Gastroesophageal sphincter (tissue), 4 donors: ENCODE results near the gene PCDH9. TPM values are rescaled to one million over a fixed set of nuclear protein-coding genes. Genes with fewer than 3 reads are reported as not detected.

Source experiments
- ATAC-seq: fragments of 150-250 bp; one replicate; pipeline ENCODE4 v1.9.1; 2016; ENCODE audit warnings: mild to moderate bottlenecking, moderate library complexity
- H3K27ac ChIP-seq, 4 donors: fragments of 200-600 bp; sonication (generic) in 3 of 4; 1 replicate in 3 of 4; 2 replicates in 1 of 4; pipeline ENCODE4 v1.5.1; 2016 to 2019
- H3K27me3 ChIP-seq: fragments of 200-600 bp; sonication (generic); one replicate; pipeline ENCODE4 v1.5.1; 2019
- H3K36me3 ChIP-seq, 2 donors: fragments of 200-600 bp; sonication (generic); one replicate each; pipeline ENCODE4 v1.5.1; 2019; ENCODE audit warnings: control low read depth in 1 of 2
- H3K4me1 ChIP-seq, 3 donors: fragments of 200-600 bp; sonication (generic); 1 replicate in 2 of 3; 2 replicates in 1 of 3; pipeline ENCODE4 v1.5.1; 2016 to 2019; ENCODE audit warnings: control low read depth in 2 of 3
- H3K4me3 ChIP-seq, 2 donors: fragments of 200-600 bp; sonication (generic); one replicate each; pipeline ENCODE4 v1.5.1; 2019; ENCODE audit warnings: mild to moderate bottlenecking in 1 of 2, moderate library complexity in 1 of 2
- H3K9me3 ChIP-seq, 3 donors: fragments of 200-600 bp; sonication (generic); one replicate each; pipeline ENCODE4 v1.5.1; 2017 to 2019; ENCODE audit warnings: control low read depth in 2 of 3
- EP300 ChIP-seq: sonication (generic); formaldehyde crosslinking; IDR thresholded peaks from one replicate; pipeline ENCODE4 v1.6.1; 2017; ENCODE audit warnings: antibody characterized with exemption, mild to moderate bottlenecking
- POLR2A ChIP-seq, 2 donors: fragments of 450-650 bp; IDR thresholded peaks; one replicate each; pipeline ENCODE4 v1.6.1; 2017; ENCODE audit warnings: antibody characterized with exemption in 2 of 2, mild to moderate bottlenecking in 2 of 2, moderate library complexity in 1 of 2
- POLR2AphosphoS5 ChIP-seq: sonication (generic); formaldehyde crosslinking; IDR thresholded peaks from one replicate; pipeline ENCODE4 v1.6.1; 2017; ENCODE audit warnings: antibody characterized with exemption
- WGBS, 2 donors: methylation state at CpG; one replicate each; pipeline ENCODE4 v1.1.5; 2018; ENCODE audit warnings: low coverage in 1 of 2; 5-methylcytosine and 5-hydroxymethylcytosine counted together
- total RNA-seq, 4 donors: library from RNA; depleted of rRNA; stranded (reverse); fragments of >200 nt; gene quantifications; one replicate each; pipeline ENCODE4 v1.1.0, GENCODE V29; 2016
- TF ChIP-seq, protein P1 (sequence below), 4 experiments: fragments of 200-600 bp in 2 of 4; fragments of 450-650 bp in 2 of 4; sonication (generic) in 1 of 4; IDR thresholded peaks; one replicate each; pipeline ENCODE4 v1.5.1; 2017 to 2019; ENCODE audit warnings: antibody characterized with exemption in 4 of 4, mild to moderate bottlenecking in 2 of 4, moderate library complexity in 2 of 4

The PCDH9 gene
- total RNA-seq, 4 donors from 2014 or later: 52.9 to 141 (median 56.5) TPM

DNA sequence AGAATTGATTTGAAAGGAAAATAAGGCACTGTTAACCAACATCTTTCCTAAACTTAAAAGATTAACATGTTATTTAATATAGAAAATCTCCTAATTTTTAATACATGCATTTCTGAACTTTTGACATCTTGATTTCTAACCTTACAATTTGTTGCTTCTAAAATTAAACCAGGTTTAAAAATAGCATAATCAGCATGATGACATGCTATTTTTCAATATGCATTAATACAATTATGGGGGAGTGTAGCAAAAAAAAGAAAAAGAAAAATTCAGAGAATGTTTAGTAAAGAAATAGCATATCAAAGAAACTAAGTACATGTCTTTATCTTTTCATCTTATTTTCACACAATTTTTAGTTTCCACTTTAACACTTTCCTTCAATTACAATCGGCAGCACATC, 98.7 kb downstream of the PCDH9 start:
- no peaks in the 10 kb centered on the region for H3K36me3 ChIP-seq
- no peaks in the 10 kb centered on the region for H3K27me3 ChIP-seq
- H3K4me1 ChIP-seq: peaks cover 0 to 30% (median 2%) of the 10 kb centered on the region in 3 donors
- no peak for ATAC-seq
- H3K9me3 ChIP-seq: no peaks in the 10 kb centered on the region
- no peak overlapping the region for H3K27ac ChIP-seq
- H3K4me3 ChIP-seq: no peak overlapping the region
- WGBS, 2 donors: 88 to 92% methylated on average over 1 of the region's 1 CpG
- TF ChIP-seq POLR2AphosphoS5: no peak
- TF ChIP-seq, protein P1, sequence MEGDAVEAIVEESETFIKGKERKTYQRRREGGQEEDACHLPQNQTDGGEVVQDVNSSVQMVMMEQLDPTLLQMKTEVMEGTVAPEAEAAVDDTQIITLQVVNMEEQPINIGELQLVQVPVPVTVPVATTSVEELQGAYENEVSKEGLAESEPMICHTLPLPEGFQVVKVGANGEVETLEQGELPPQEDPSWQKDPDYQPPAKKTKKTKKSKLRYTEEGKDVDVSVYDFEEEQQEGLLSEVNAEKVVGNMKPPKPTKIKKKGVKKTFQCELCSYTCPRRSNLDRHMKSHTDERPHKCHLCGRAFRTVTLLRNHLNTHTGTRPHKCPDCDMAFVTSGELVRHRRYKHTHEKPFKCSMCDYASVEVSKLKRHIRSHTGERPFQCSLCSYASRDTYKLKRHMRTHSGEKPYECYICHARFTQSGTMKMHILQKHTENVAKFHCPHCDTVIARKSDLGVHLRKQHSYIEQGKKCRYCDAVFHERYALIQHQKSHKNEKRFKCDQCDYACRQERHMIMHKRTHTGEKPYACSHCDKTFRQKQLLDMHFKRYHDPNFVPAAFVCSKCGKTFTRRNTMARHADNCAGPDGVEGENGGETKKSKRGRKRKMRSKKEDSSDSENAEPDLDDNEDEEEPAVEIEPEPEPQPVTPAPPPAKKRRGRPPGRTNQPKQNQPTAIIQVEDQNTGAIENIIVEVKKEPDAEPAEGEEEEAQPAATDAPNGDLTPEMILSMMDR (IDR thresholded peaks at IDR 0.05): no peak
- TF ChIP-seq POLR2A (IDR thresholded peaks at IDR 0.05): no peak
- TF ChIP-seq EP300: no peak

DNA sequence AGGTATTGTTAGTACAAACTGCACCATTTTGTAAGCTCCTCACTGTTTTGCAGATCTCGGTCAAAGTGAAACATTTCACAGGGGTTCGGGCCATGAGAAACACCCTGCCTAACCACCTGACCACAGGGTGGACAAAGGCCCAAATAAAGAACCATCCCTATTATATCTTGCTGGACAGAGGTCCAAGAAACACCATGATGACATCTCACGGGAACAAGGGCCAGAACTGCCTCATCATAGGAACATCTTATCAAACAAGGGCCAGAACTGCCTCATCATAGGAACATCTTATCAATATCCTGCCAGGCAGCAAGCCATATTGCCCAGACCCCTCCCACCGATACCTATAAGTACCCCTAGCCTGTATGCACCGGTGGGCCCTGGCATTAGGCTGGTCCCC, 99.7 kb downstream of the PCDH9 start:
- Histone ChIP-seq H3K27me3 (no peaks in the 10 kb centered on the region), H3K9me3 (no peaks in the 10 kb centered on the region), H3K36me3 (no peaks in the 10 kb centered on the region), H3K4me3 (no peak overlapping the region), H3K27ac (no peak overlapping the region), H3K4me1 (peaks cover 0 to 21% (median 2%) of the 10 kb centered on the region in 3 donors)
- ATAC-seq: no peak
- TF ChIP-seq POLR2A (IDR thresholded peaks at IDR 0.05): no peak
- 82 to 100% methylated on average over 3 to 4 of the region's 5 CpGs for WGBS, 2 donors

DNA sequence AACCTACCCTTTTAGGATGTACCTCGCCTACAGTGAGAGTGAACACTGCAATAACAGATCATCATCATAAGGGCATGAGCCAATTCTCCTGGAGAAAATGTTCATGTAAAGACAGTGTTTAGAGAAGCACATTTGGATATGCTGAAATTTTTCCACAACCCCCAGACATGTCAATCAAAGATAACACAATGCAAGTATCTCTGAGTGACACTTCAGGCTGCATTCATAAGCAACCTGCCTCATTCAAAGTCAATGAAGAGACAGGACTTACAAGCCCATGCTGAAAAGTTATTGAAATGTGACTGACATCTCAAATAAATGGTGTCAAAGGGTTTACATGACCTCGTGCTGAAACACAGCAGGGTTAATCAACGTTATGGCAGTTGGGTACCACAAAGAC, 102.0 kb downstream of the PCDH9 start:
- no peak overlapping the region for H3K27ac ChIP-seq
- ATAC-seq: no peak
- H3K36me3 ChIP-seq: no peaks in the 10 kb centered on the region
- TF ChIP-seq POLR2A (IDR thresholded peaks at IDR 0.05): no peak
- no peak for TF ChIP-seq EP300
- TF ChIP-seq, protein P1 (IDR thresholded peaks at IDR 0.05): no peak
- no peak for TF ChIP-seq POLR2AphosphoS5
- no peaks in the 10 kb centered on the region for H3K9me3 ChIP-seq
- H3K4me1 ChIP-seq: no peaks in the 10 kb centered on the region
- H3K4me3 ChIP-seq: no peak overlapping the region
- WGBS, 2 donors: 62 to 81% methylated on average over 3 of the region's 3 CpGs
- no peaks in the 10 kb centered on the region for H3K27me3 ChIP-seq

DNA sequence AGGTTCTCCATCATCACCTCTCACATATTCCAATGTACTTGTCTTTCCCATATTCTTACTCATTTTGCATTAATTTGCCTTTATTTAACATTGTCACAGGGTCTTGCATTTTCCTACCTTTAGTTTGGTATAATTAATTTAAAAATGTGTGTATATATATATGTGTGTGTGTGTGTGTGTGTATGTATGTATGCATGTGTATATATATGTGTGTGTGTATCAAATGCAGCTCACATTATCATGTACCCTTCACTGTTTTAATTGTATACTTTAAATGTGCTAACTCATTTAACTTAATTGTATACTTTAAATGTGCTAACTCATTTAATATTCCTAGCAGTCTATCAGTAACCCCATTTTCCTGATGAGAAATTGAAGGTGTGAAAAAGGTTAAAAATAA, 104.5 kb downstream of the PCDH9 start:
- H3K9me3 ChIP-seq: no peaks in the 10 kb centered on the region
- no peak for ATAC-seq
- no peak overlapping the region for H3K27ac ChIP-seq
- H3K27me3 ChIP-seq: no peaks in the 10 kb centered on the region
- H3K4me1 ChIP-seq: peaks cover 0 to 14% (median 5%) of the 10 kb centered on the region in 3 donors
- TF ChIP-seq EP300 (no peak), POLR2AphosphoS5 (no peak), POLR2A (IDR thresholded peaks at IDR 0.05) (no peak)
- TF ChIP-seq, protein P1 (IDR thresholded peaks at IDR 0.05): no peak
- no peak overlapping the region for H3K4me3 ChIP-seq
- H3K36me3 ChIP-seq: no peaks in the 10 kb centered on the region

DNA sequence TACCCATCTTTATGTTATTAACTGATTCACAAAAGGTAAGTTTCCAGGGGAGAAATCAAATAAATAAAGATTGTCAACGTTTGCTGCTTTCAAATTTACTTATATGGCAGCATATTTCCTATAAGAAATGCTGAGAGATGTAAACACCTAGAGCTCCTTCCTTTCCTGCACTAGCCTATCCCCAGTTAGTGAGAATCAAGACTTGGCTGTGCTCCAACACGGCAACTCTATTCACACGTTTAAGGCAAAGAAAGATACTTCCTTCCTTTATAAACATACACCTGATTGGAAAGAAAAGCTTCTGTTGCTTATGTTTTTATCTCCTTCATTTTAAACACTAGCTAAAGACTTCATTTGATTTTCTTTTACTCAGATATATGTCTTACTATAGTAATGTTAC, 107.0 kb downstream of the PCDH9 start:
- WGBS, 2 donors: 21 to 28% methylated on average over 2 to 3 of the region's 3 CpGs
- H3K4me3 ChIP-seq: no peak overlapping the region
- peaks cover 2 to 27% (median 5%) of the 10 kb centered on the region in 3 donors for H3K4me1 ChIP-seq
- H3K9me3 ChIP-seq: no peaks in the 10 kb centered on the region
- no peak for TF ChIP-seq POLR2AphosphoS5
- TF ChIP-seq, protein P1 (IDR thresholded peaks at IDR 0.05): no peak
- no peak for TF ChIP-seq EP300
- no peak for TF ChIP-seq POLR2A (IDR thresholded peaks at IDR 0.05)
- ATAC-seq: no peak
- no peaks in the 10 kb centered on the region for H3K27me3 ChIP-seq
- no peaks in the 10 kb centered on the region for H3K36me3 ChIP-seq
- no peak overlapping the region for H3K27ac ChIP-seq
